ENCODE results near the gene ADCYAP1R1. TPM values are rescaled to one million over a fixed set of nuclear protein-coding genes. Genes with fewer than 3 reads are reported as not detected.
A peak's percentile ranks its signal among the peaks of the same experiment; 100 is the strongest.

ADCYAP1R1 gene
- total RNA-seq, 1 donor from 2014 or later: 6.0 TPM

DNA sequence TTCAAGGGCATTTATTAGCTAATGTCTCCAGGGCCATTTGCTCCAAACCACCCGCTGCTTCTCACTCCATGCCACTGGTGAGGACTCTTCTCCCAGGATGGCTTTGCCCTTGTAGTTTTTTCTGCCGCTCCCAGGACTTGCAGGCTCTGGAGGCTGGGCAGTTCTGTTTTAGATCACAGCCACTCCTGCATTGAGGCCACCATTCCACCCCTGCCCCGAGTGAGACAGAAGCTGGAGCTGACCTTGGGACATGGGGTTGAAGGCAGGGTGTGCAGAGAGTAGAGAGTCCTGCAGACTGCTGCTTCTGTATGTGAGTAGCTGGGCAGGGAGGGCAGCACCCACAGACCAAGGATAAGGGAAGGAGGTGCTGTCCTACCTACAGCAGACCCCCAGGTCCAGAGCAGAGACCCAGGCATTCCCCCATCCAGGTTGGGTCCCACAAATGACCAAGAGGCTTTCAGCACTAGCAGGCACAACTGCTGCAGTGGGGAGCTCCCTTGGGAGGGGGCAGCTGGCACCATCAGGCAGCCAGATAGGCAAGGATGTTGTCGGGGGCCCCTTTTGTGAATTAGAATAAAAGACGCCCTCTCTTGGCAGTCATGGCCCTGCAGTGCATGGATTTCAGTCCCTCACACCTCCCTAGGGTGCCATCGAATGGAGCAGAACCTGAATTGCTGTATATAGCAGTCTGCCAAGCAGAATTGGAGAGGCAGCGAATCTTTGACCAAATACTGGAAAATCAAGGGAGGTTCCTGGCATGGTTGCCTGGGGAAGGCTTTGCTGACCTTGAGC is 22.7 kb upstream of the ADCYAP1R1 start:
- no peak for ATAC-seq
- DNase-seq: no peak
- intact Hi-C loops (cut with micrococcal nuclease): no loop called here

DNA sequence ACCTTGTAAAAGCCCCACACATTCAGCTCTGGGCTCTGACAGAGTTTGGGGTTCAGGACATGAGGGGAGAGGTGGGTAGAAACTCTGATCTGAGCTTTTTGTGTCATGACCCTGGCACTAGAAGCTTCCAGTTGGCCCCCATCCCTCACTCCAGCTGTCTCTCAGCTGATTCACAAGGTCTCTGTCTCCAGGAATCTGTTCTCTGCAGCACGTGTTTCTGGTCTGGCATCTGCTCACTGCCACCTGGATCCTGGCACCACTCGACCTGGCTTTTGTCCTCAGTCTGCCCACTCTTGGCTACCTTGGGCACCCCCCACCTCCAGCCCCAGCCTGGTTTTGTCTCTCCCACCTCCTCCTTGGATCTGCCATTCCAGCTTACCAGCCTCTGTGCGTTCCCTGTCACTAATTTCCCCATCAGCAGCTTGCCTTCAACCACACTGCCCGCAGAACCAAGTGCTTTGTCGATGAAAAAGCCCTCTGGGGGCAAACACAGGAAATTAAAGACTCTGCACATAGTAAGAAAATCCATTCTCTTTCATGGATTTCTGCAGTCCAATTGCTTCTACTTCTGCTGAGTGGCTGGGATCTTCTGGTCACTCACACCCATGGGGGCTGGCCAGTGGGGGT is 18.3 kb upstream of the ADCYAP1R1 start:
- intact Hi-C loops (cut with micrococcal nuclease): no loop called here
- ATAC-seq (no peak), DNase-seq (no peak)

DNA sequence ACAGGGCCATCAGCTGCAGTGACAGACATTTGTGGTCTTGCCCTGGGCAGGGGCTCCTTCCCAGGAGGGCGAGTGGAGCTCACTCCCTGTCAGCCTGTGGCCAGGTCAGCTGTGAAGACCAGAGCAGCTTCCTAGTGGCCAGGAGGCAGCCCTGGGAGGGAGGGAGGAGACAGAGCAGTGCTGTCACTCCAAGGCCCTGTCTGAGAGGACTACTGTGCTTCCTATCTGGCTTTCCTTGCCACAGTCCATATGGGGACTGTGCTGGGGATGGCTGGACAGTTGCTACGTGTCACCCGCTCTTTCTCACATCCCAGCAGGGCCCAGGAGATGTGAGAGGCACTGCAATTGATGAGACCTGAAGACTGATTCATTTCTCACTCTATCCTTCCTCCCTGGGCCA is 15.2 kb upstream of the ADCYAP1R1 start:
- DNase-seq (no peak), ATAC-seq (no peak)
- intact Hi-C loops (cut with micrococcal nuclease): no loop called here

DNA sequence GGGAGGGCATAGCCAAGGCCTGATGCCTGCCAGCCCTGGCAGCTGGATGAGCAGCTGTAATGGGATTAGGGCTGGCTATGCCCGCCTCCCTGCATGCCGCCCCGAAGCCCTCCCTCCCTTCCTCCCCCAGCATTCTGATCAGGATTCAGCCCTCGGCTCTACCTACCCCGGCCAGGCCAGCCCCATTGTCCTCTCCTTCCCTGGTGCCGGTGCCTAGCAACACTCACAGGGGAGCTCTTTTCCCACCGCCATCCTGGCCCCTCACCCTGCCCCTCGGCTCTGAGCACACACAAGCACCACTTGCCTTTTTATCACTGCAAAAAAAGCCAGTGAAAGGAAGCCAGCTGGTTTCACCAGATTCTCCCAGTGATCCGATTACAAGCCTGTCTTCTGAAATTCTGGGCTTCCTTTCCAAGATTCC is 9.0 kb upstream of the ADCYAP1R1 start:
- DNase-seq (no peak), ATAC-seq (no peak)
- intact Hi-C loops (cut with micrococcal nuclease): no loop called here

DNA sequence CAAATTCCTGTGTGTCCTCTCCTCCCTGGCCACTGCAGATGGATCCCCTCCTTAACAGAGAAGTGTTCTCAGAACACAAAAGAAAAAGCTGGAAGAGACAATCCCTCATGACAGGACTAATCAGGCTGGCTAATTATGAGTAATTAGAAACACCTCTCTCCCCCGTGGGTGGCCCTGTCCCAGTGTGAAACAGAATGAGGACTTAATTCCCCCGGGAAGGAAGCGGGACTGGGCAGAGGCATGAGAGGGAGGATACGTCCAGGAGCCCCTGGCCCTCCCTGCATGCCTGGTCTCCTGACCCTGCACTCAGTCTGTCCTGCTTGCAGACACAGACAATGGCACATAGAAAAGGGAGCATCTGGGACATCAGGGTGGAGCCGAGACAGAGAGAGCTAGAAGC is 7.6 kb upstream of the ADCYAP1R1 start:
- DNase-seq: no peak
- ATAC-seq: no peak
- intact Hi-C loops (cut with micrococcal nuclease): no loop called here

DNA sequence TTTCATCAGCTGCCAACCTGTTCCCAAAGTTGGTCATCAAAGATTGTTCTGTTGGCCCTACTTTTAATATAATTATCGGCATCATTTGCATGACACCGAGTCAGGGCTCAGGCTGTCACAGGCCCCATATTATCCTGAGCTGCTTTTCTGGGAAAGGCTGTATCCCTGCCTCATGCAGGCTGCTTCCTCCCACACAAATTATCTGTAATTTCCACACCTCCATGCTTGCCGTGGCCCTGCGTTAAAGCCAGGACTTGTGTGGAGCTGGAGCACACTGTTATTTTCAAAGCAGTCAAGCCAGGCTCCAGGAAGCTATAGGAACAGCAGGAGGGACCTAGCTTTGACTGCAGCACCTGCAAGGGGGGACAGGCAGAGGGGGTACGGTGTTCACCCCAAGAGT is 5.4 kb upstream of the ADCYAP1R1 start:
- DNase-seq: no peak
- intact Hi-C loops (cut with micrococcal nuclease): no loop called here
- no peak for ATAC-seq

DNA sequence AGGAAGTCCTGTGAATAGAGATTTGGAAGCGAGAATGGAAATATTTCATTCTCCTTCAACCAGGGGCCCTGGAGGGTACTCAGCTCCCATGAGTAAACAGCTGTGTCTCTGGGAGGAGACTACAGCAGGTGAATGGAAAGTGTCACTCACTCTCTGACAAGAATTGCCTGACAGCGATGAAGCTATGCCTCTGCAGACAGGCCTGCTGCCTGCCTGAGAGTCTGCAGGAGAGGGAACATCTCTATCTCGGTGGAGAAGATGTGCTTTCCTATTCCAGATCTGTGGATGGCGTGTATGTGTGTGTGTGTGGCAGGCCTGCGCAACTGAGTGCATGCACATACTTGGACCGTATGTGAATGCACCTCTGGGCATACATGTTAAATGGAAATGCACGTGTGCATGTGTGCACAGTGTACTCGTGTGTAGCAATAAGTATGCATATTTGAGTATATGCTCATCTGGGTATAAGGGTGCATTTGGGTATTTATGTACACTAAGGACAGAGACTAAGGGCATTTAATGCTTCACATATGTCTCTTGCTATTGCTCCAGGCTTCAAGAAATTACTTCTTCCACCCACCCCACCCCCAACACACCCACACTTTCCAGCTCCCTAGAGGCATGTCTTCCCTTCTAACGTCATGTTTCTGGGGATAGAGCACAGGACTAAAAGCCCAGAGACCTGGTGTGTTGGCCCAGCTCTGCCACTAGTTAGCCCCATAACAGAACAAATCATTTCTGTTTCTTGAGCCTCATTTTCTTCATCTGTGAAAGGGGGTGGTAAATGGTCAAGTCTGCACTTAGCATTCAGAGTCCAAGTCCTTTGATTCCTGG is 4.6 kb upstream of the ADCYAP1R1 start:
- ATAC-seq (no peak), DNase-seq (no peak)
- intact Hi-C loops (cut with micrococcal nuclease): no loop called here

DNA sequence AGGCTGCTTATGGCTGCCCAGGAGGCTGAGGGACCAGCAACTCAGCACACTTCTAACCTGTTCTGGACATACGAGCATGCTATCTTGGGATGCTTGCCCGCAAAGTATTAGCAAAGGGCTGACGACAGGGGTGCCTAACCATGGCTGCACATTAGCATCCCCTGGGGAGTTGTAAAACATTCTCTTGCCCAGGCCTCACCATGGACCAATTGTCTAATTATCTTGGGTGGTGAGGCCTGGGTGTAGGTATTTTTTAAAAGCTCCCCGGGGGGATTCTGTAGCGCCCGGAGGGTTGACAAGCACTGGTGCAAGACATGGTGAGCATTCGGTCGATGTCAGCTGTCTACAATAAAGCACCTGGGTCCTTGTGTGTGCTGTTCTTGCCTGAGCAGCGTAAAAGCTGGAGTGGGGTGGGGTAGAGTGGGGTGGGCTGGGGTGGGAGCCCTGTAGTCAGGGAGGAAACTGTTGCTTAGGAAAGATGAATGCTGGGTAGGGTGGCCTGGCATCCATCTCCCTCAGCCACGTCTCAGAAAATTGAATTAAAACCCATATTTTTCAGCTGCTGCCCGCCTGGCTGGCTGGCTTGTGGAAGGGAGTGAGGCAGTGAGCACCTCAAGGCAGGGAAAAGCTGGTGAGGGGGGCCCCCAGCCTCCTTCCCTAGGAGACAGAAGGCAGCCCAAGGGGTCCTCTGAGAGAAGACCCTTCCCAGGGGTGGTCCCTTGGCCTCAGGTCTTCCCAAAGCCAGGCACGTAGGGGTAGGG is 2.9 kb upstream of the ADCYAP1R1 start:
- ATAC-seq (no peak), DNase-seq (no peak)
- intact Hi-C loops (cut with micrococcal nuclease): no loop called here

DNA sequence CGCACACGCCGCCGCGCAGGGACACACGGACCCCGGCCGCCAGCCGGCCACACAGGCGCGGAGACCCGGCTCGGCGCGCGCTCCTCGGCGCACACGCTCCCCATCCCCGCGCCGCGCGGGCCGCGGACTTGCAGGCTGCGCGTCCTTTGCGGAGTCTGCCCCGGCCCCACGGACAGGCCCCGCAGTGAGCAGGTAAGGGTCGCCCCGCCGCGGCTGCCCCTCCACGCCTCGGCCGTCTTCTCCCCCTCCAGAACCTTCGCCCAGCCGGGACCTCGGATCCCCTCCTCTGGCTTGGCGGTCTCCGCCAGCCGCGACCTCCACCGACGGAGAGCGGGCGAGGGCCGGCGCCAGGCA is 356 bp downstream of the ADCYAP1R1 start:
- DNase-seq: no peak
- no peak for ATAC-seq
- intact Hi-C loops (cut with micrococcal nuclease): no loop called here

DNA sequence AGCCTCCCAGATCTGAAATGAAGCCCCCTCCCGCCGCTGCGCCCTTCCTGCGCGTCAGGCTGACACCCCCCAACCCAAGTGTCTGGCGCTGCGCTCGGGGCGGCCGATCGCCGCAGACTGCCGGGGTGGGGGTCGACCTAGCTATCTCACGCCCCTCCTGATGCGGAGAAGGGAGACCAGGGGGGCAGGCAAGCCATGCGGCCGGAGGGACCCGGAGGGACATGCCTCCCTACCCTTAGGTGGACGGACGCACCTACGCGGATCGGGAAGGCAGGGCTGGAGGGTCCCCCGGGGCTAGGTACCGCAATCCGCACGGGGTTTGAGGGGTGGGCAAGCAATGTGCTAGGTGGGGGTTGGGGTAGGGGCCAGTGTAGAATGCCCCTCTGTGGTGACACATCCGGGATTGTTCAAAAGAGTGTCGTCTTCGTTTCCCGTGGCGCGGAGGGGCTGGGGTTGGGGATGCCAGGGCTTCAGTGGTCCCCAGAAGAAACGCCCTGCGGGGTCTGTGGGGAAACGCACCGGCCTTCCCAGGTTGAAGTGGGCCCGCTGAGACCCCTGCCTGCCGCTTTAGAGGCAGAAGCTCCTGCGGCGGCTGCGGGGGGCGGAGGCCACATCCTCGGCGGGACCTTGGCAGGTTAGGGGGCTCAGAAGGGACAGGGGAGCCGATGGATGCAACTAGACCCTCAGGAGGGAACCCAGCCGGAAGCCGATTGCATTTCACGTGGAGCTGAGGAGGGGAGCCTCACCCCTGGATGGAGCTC is 913 bp downstream of the ADCYAP1R1 start:
- ATAC-seq: no peak
- intact Hi-C loops (cut with micrococcal nuclease): no loop called here

DNA sequence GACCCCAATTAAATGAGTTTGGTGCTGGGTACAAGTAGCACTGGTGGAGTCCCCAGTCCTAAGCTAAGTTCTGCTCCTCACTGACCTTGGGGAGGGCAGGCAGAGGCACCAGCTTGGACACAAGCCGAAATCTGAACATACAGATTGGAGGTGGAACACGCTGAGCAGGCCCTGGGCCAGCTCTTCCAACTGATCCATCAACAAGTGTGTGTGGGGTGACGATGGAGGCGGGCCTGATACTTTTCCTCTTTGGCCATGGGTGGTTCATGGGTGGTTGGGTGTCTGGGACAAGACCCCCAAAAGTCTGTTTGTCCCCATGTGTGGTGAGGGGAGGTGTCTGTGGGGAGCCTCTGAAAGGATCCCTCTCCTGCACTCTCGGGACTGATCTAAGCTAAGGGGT is 1.9 kb downstream of the ADCYAP1R1 start:
- intact Hi-C loops (cut with micrococcal nuclease): no loop called here

More for the DNA sequence above, 913 bp downstream of the ADCYAP1R1 start:
- no peak for DNase-seq

DNA sequence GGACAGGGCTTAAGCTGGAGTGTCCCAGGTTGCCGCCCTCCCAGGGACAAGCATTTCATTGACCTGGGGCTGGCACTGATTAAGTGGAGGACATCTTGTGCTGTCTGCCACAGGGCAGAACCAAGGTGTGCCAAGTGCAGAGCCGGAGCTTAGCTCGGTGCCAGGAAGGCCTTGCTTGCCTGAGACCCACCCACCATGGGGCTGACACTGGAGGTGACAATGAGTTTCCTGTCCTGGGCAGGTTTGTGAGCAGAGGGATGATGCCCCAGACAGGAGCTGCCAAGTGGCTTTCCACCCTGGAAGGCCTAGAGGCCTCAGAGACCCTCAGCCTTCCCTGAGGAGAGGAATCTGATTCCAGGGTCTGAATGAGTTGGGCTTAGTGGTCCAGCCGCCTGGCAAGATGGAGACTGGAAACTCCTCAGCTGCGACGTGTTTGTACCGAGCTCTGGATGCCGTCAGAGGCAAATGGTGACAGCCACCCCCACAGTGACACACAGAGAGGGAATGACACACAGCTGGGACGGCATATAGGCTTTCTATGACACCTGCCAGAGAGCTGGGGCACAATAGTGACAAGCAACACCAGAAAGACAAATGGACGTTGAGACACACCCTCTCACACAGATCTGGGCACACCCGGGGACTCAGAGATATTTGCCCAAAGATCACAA is 2.6 kb downstream of the ADCYAP1R1 start:
- ATAC-seq (no peak), DNase-seq (no peak)
- intact Hi-C loops (cut with micrococcal nuclease): no loop called here

More for the DNA sequence above, 1.9 kb downstream of the ADCYAP1R1 start:
- no peak for DNase-seq
- ATAC-seq: no peak

DNA sequence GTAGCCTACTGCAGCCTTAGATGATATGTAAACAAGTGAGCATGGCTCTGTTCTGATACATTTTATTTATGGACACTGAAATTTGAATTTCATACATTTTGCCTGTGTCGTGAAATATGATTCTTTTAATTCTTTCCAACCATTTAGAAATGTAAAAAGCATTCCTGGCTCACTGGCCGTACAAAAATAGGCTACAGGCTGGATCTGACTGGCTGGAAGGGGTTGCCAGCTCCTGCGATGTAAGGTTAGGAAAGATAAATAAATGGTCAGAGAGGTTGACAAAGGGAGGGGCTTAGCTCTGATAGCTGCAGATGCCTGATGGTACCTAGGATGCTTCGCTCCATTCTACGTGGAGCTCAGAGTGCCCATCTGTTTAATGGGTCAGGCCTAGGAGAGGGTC is 3.4 kb downstream of the ADCYAP1R1 start:
- no peak for ATAC-seq
- no peak for DNase-seq
- intact Hi-C loops (cut with micrococcal nuclease): no loop called here

DNA sequence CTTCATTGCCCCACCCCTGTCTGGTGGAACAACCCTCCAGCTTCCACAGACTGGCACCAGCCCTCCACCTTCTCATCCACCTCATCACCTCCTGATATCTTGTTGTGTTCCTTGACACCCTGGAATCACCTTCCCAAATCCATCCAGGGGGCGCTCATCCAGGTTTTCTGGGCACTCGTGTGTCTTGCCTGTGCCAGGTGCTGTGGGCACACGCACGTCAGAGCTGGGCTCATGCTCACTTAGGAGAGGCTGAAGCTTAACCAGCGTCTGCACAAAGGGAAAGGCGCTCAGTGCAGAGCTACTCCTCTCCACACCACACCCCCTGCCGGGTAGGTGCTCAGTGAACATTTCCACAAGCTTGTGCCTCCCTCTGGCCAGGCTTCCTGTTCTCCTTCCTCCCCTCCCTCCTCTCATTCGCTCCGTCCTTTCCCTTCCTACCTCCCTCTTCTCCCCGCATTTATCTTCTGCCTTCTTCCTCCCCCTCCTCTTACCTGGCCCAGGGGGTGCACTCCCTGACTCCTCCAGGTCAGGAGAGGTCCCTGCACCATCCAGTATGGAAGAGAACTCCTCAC is 4.8 kb downstream of the ADCYAP1R1 start:
- ATAC-seq (no peak), DNase-seq (no peak)
- intact Hi-C loops (cut with micrococcal nuclease): no loop called here

DNA sequence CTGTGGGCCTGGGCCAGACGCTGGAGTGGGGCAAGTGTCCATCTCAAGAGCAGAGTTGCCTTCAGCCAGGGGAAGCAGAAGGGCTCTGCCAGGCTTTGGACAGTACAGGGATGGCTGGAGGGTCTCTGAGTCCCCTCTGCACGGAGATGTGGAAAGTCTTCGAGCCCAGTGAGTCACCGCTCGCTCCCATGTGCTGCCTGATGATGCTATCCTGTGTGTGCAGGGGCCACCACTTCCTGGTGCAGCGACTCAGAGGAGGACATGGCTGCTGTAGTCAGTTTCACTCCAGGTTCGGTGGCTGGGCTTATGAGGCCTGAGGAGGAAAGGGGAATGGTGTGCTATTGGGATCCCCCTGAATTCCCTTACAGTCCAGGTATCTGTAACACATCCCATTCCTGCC is 6.0 kb downstream of the ADCYAP1R1 start:
- ATAC-seq: no peak
- intact Hi-C loops (cut with micrococcal nuclease): no loop called here
- no peak for DNase-seq

DNA sequence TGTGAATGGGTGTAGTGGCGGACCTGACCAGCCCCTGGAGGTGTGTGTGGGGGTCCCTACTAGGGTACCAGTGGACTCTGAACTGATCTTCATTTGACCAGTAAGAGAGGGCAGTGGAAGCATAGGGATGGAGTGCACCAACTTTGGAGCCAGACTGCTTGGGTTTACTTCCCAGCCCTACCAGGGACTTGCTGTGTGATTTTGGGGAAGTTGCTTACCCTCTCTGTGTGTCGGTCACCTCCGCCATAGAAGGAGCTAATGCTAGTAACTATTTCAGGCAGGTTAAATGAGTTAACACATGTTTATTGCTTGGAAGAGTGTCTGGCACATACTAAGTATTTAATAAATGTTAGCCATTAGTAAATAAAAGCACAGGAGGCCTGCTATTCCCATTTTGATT is 6.6 kb downstream of the ADCYAP1R1 start:
- intact Hi-C loops (cut with micrococcal nuclease): no loop called here

DNA sequence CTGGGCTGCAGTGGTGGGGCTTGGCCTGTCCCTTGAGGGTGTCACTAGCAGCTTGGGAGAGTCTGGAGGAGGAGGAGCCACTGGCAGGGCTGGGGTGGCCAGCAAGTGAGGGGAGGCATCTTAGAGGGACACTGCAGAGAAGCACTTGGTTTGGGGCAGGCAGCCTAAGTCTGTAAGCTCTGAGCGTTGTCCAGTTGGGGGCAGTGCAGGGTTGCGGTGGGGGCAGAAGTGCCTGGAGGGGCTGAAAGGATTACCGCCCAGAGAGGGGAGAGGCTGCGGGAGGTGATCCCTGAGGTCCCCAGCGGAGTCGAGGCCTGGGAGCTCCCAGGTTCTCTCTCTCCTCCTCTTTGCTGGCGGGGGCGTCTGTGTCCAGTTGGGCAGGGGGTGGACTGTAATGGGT is 7.4 kb downstream of the ADCYAP1R1 start:
- DNase-seq: no peak
- intact Hi-C loops (cut with micrococcal nuclease): no loop called here
- ATAC-seq: peak; percentile 30

More for the DNA sequence above, 6.6 kb downstream of the ADCYAP1R1 start:
- no peak for DNase-seq
- no peak for ATAC-seq

DNA sequence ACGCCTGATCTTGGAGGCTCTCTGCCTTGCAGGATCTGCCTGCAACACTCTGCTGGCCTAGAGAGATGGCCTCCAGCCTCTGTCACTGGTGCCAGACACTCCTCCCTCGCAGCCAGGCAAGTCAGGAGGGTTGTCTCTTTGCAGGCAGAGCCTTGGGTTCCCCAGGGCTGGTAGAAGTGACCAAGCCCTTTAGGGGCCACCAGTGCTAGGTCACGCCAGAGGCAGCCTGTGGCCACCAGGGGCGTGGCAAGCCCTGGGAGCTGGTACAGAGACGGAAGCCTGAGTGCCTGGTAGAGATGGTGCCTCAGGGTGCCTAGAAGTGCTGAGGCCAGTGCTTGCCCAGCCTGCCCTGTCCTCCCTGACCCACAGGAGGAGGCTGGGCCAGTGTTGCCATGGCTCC is 9.1 kb downstream of the ADCYAP1R1 start:
- intact Hi-C loops (cut with micrococcal nuclease): no loop called here
- DNase-seq (no peak), ATAC-seq (no peak)

All from left ventricle myocardium superior (tissue), 1 donor.